GM18951 (cell line): ENCODE data around the gene SLC16A3.
A peak's percentile ranks its signal among the peaks of the same experiment; 100 is the strongest.

Experiments
- POLR2A ChIP-seq: IDR thresholded peaks from 4 replicates; pipeline ENCODE4 v1.6.1; 2011; ENCODE audit warnings: mild to moderate bottlenecking; ENCODE audit not compliant: insufficient read length, insufficient read depth; ENCODE audit errors: extremely low read depth
- in situ Hi-C: fragments of 300-500 bp; cut with MboI; formaldehyde crosslinking; loops from one replicate; pipeline ENCODE4 v1.12.0; 2022; ENCODE audit warnings: low sequenced_read_pairs, mixed read lengths, inconsistent platforms; ENCODE audit not compliant: unreplicated experiment

The SLC16A3 gene

GRCh38 chr17:82219753-82220709 is 8.8 kb upstream of the SLC16A3 start:
- in situ Hi-C loops, result no loop called here

GRCh38 chr17:82221341-82221902 is 7.4 kb upstream of the SLC16A3 start:
- no peak for TF ChIP-seq POLR2A
- in situ Hi-C loops, result no loop called here

More at GRCh38 chr17:82219753-82220709, 8.8 kb upstream of the SLC16A3 start:
- TF ChIP-seq POLR2A, result no peak

DNA sequence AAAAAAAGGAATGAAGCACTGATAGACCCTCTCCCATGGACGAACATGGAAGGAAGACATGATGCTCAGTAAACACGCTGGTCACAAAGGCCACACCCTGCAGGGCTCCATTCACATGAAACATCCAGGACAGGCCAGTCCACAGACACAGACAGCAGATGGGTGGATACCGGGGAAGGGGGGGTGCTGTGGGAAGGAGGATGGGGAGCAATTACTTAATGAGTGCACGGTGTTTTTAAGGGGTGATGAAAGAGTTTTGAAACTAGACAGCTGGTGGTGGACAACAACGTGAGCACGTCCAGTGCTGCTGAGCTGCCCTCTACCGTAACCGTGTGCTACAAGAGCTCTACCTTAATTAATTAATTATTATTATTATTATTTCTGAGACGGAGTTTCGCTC is 6.0 kb upstream of the SLC16A3 start:
- TF ChIP-seq POLR2A, result no peak
- in situ Hi-C loops, result no loop called here

DNA sequence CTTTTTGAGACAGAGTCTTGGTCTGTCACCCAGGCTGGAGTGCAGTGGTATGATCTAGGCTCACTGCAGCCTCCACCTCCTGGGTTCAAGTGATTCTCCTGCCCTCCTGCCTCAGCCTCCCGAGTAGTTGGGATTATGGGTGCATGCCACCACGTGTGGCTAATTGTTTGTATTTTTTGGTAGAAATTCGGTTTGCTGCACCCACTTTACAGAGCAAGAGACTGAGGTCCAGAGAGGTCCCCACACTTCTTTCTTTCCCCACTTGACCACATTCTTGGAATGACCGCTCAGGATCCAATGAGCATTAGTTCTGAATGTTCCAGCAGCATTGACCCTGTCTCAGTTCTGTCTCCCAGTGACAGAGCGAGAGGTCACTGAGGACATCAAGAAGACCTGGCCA is 5.3 kb upstream of the SLC16A3 start:
- in situ Hi-C loops, result no loop called here
- TF ChIP-seq POLR2A, result no peak

- TF ChIP-seq POLR2A, result no peak
- in situ Hi-C loops, result no loop called here
Observed at GRCh38 chr17:82224666-82225065, 4.2 kb upstream of the SLC16A3 start.

GRCh38 chr17:82225368-82226029 is 3.3 kb upstream of the SLC16A3 start:
- in situ Hi-C loops, result no loop called here
- TF ChIP-seq POLR2A, result no peak

DNA sequence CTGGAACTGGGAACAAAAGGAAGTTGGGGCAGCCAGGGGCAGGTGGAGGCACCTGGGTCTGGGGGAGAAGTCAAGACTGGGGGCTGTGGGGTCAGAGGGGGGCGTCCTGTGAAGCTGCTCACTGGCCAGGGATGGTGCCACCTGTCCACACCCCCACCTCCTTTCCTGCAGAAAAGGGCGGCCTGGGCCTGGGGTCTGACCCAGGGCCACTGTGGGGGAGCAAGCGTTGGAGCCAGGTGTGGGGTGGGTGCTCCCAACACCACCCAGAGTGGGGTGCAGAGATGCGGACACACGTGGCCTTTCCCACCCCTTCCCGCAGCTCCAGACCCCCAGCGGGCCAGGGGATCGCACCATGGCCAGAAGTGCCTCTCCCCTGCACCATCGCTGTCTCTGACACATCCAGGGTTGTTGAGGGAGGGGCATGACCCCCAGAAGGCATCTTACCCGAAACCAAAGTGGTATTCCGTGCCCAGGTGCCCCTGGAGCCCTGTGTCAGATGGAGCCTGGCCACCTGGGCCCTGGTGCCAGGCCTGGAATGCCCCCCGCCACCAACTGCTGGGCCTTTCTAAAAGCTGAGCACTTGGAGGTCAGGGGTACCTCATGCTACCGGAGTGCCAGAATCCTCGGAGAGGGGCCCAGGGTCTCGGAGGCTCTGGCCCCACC is 2.6 kb upstream of the SLC16A3 start:
- no peak for TF ChIP-seq POLR2A
- in situ Hi-C loops, result no loop called here

- in situ Hi-C loops, result no loop called here
- TF ChIP-seq POLR2A, result no peak
Observed at GRCh38 chr17:82226809-82227628, 1.8 kb upstream of the SLC16A3 start.

DNA sequence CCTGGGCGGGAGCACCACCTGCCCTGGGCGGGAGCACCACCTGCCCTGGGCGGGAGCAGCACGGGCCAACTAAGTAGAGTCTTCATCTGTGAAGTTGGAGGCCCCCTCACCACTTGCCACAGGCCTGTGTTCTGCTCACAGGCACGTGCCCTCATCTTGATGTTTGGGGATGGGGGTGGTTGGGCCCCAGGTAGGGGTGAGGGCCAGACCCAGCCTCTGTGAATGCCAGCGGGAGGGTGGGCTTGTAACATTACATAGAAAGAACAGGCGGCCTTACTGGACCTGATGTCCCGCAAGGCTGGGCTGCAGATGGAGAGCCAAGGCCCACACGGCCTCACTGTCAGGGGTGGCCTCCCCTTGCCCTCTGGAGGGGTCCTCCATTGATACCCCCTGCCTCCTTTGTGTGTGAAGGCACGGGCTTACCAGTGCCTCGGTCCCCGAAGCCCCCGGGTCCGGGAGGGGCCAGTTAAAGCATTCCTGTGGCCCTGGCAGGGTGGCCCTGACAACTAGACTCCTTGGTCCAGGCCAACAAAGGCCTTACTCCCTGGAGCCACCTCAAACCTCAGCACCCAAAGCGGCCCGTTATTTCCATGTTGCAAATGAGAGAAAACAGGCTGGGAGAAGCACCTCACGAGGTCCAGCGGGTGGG is 1.1 kb upstream of the SLC16A3 start:
- in situ Hi-C loops, result no loop called here
- TF ChIP-seq POLR2A, result no peak

GRCh38 chr17:82228278-82228841 is 482 bp upstream of the SLC16A3 start:
- in situ Hi-C loops, result no loop called here
- TF ChIP-seq POLR2A, result peak; percentile 33

- TF ChIP-seq POLR2A, result no peak
- in situ Hi-C loops, result no loop called here
Observed at GRCh38 chr17:82229698-82230608, 1.1 kb downstream of the SLC16A3 start.
